WTC11 (cell line): ENCODE data around the gene PODN. TPM values are rescaled to one million over a fixed set of nuclear protein-coding genes. Genes with fewer than 3 reads are reported as not detected.
A peak's percentile ranks its signal among the peaks of the same experiment; 100 is the strongest.

Source experiments
- ATAC-seq: fragments of 200-7000 bp; cut with Tn5 transposase; 2 replicates; pipeline ENCODE4 v1.10.0; 2021; ENCODE audit warnings: mild to moderate bottlenecking, moderate library complexity
- CTCF ChIA-PET: fragments of 300-600 bp; sonication (Branson Sonifier 250); formaldehyde crosslinking; loops from one replicate; lab custom pipeline; 2021; ENCODE audit warnings: antibody characterized with exemption; lab: Charles Lee
- POLR2A ChIA-PET: fragments of 350-600 bp; sonication (Branson Sonifier 250); formaldehyde crosslinking; loops from one replicate; lab custom pipeline; 2021; ENCODE audit warnings: antibody characterized with exemption; lab: Charles Lee
- DNase-seq: peaks from one replicate; pipeline ENCODE4 v3.0.0; 2021; ENCODE audit warnings: low spot score
- H3K27ac Mint-ChIP-seq: 2 replicates; pipeline ENCODE4 v1.8.0; 2021; ENCODE audit warnings: mixed read lengths
- H3K27me3 Mint-ChIP-seq: 2 replicates; pipeline ENCODE4 v1.8.0; 2021; ENCODE audit warnings: low read depth, mild to moderate bottlenecking, moderate library complexity, mixed read lengths
- H3K36me3 Mint-ChIP-seq: 2 replicates; pipeline ENCODE4 v1.8.0; 2021; ENCODE audit warnings: mixed read lengths
- H3K4me1 Mint-ChIP-seq: 2 replicates; pipeline ENCODE4 v1.8.0; 2022; ENCODE audit warnings: mixed read lengths
- H3K4me3 Mint-ChIP-seq: 2 replicates; pipeline ENCODE4 v1.8.0; 2021; ENCODE audit warnings: mild to moderate bottlenecking, moderate library complexity, mixed read lengths
- H3K9me3 Mint-ChIP-seq: 2 replicates; pipeline ENCODE4 v1.8.0; 2021; ENCODE audit warnings: mixed read lengths
- AR ChIP-seq: fragments of 250-450 bp; sonication (Bioruptor Pico); IDR thresholded peaks from 2 replicates; pipeline ENCODE4 v1.9.0; 2021; ENCODE audit warnings: mild to moderate bottlenecking
- ARID4B ChIP-seq: sonication (generic); formaldehyde crosslinking; IDR thresholded peaks from 2 replicates; pipeline ENCODE4 v1.8.0; 2023; ENCODE audit warnings: missing genetic modification reagents, mild to moderate bottlenecking, borderline replicate concordance
- CREM ChIP-seq: sonication (generic); formaldehyde crosslinking; IDR thresholded peaks from 2 replicates; pipeline ENCODE4 v1.8.1; 2022; ENCODE audit warnings: mild to moderate bottlenecking, missing genetic modification reagents, moderate library complexity
- E2F1 ChIP-seq: sonication (generic); formaldehyde crosslinking; IDR thresholded peaks from 2 replicates; pipeline ENCODE4 v1.8.0; 2022; ENCODE audit warnings: mild to moderate bottlenecking, missing genetic modification reagents
- EMX1 ChIP-seq: fragments of 250-450 bp; sonication (Bioruptor Pico); IDR thresholded peaks from 2 replicates; pipeline ENCODE4 v1.8.0; 2021; ENCODE audit warnings: mild to moderate bottlenecking
- FOXK1 ChIP-seq: sonication (generic); formaldehyde crosslinking; IDR thresholded peaks from 2 replicates; pipeline ENCODE4 v1.8.0; 2022; ENCODE audit warnings: mild to moderate bottlenecking, moderate library complexity, missing genetic modification reagents
- GABPB1 ChIP-seq: sonication (generic); formaldehyde crosslinking; IDR thresholded peaks from 2 replicates; pipeline ENCODE4 v1.8.1; 2023; ENCODE audit warnings: mild to moderate bottlenecking, missing genetic modification reagents
- HMGXB4 ChIP-seq: sonication (generic); formaldehyde crosslinking; IDR thresholded peaks from 2 replicates; pipeline ENCODE4 v1.8.1; 2023; ENCODE audit warnings: mild to moderate bottlenecking, moderate library complexity, missing genetic modification reagents
- NR1H2 ChIP-seq: sonication (generic); formaldehyde crosslinking; IDR thresholded peaks from 2 replicates; pipeline ENCODE4 v1.9.0; 2021; ENCODE audit warnings: mild to moderate bottlenecking, moderate library complexity, missing genetic modification reagents
- RELA ChIP-seq: sonication (generic); formaldehyde crosslinking; IDR thresholded peaks from 2 replicates; pipeline ENCODE4 v1.8.1; 2022; ENCODE audit warnings: missing genetic modification reagents, mild to moderate bottlenecking, borderline replicate concordance
- SP1 ChIP-seq: sonication (generic); formaldehyde crosslinking; conservative IDR thresholded peaks from 2 replicates; pipeline ENCODE4 v1.8.1; 2022; ENCODE audit warnings: missing genetic modification reagents
- USF2 ChIP-seq: sonication (generic); formaldehyde crosslinking; IDR thresholded peaks from 2 replicates; pipeline ENCODE4 v1.8.1; 2023; ENCODE audit warnings: mild to moderate bottlenecking, missing genetic modification reagents, moderate library complexity
- ZNF416 ChIP-seq: fragments of 250-450 bp; sonication (Bioruptor Pico); IDR thresholded peaks from 2 replicates; pipeline ENCODE4 v1.9.0; 2021; ENCODE audit warnings: mild to moderate bottlenecking, inconsistent platforms
- total RNA-seq: library from RNA; stranded (reverse); gene quantifications from 3 replicates; pipeline ENCODE4 v1.2.3, GENCODE V29; 2021
- TF ChIP-seq, protein P1 (sequence below): sonication (generic); formaldehyde crosslinking; IDR thresholded peaks from 2 replicates; pipeline ENCODE4 v1.8.0; 2022; ENCODE audit warnings: mild to moderate bottlenecking, missing genetic modification reagents
- TF ChIP-seq, protein P2 (sequence below): fragments of 250-450 bp; sonication (Bioruptor Pico); IDR thresholded peaks from 2 replicates; pipeline ENCODE4 v1.8.0; 2021; ENCODE audit warnings: mild to moderate bottlenecking

Gene PODN
- total RNA-seq, 1 experiment from 2014 or later, result 0.48 TPM

DNA sequence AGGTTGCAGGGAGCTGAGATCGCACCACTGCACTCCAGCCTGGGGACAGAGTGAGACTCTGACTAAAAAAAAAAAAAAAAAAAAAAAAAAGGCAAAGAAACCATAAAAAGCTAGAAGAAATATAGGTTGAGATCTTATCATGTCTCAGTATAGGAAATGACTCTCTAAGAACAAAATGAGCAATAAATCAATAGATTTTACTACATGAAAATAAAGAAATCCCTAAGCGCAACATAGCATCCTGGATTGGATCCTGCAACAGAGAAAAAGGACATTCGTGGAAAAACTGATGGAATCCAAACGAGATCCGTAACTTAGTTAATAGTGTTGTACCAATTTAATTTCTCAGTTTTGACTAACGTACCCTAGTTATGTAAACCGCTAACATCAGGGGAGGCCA, 45.1 kb downstream of the PODN start (continued):
- TF ChIP-seq NR1H2 (CRISPR knock-in tag) (no peak), RELA (CRISPR knock-in tag) (no peak), USF2 (CRISPR knock-in tag) (no peak)
- TF ChIP-seq, protein P1, sequence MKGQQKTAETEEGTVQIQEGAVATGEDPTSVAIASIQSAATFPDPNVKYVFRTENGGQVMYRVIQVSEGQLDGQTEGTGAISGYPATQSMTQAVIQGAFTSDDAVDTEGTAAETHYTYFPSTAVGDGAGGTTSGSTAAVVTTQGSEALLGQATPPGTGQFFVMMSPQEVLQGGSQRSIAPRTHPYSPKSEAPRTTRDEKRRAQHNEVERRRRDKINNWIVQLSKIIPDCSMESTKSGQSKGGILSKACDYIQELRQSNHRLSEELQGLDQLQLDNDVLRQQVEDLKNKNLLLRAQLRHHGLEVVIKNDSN (CRISPR knock-in tag), result no peak
- TF ChIP-seq, protein P2, sequence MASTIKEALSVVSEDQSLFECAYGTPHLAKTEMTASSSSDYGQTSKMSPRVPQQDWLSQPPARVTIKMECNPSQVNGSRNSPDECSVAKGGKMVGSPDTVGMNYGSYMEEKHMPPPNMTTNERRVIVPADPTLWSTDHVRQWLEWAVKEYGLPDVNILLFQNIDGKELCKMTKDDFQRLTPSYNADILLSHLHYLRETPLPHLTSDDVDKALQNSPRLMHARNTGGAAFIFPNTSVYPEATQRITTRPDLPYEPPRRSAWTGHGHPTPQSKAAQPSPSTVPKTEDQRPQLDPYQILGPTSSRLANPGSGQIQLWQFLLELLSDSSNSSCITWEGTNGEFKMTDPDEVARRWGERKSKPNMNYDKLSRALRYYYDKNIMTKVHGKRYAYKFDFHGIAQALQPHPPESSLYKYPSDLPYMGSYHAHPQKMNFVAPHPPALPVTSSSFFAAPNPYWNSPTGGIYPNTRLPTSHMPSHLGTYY, result no peak
- TF ChIP-seq, all 79 proteins: peak for 0

- H3K27ac Mint-ChIP-seq, result no peak overlapping the region
- H3K9me3 Mint-ChIP-seq, result peaks cover 9% of the 10 kb centered on the region
- no peaks in the 10 kb centered on the region; the same call in 1 of the 2 replicates for H3K27me3 Mint-ChIP-seq
- peaks cover 28% of the 10 kb centered on the region for H3K4me1 Mint-ChIP-seq
- no peak for ATAC-seq
- ChIA-PET CTCF (interaction anchor here (0.6 kb wide), 1 partner anchor 475 kb away, joined by 3 read pairs; the partner anchor contains the start of gene SHISAL2A), POLR2A (no interaction called here)
- no peaks in the 10 kb centered on the region for H3K36me3 Mint-ChIP-seq
- H3K4me3 Mint-ChIP-seq, result no peak overlapping the region
- DNase-seq, result no peak
- peak; percentile 70 for TF ChIP-seq GABPB1 (CRISPR knock-in tag)
- TF ChIP-seq ARID4B, result no peak
Measured at GRCh38 chr1:53107570-53108322, 45.7 kb downstream of the PODN start.

GRCh38 chr1:53108646-53109580, 46.9 kb downstream of the PODN start:
- Mint-ChIP-seq H3K27ac (no peak overlapping the region), H3K27me3 (no peaks in the 10 kb centered on the region; the same call in 1 of the 2 replicates), H3K4me3 (no peak overlapping the region), H3K9me3 (peaks cover 9% of the 10 kb centered on the region), H3K36me3 (no peaks in the 10 kb centered on the region), H3K4me1 (peaks cover 28% of the 10 kb centered on the region)
- ATAC-seq (no peak), DNase-seq (no peak)
- ChIA-PET POLR2A (interaction anchor here (0.8 kb wide), 1 partner anchor 13 kb away, joined by 3 read pairs; no protein-coding TSS in a partner anchor), CTCF (interaction anchor here (0.8 to 0.9 kb wide), 2 partner anchors 16 to 77 kb away, joined by 3 read pairs; no protein-coding TSS in a partner anchor)
- TF ChIP-seq CREM (CRISPR knock-in tag), result no peak
- no peak for TF ChIP-seq FOXK1 (CRISPR knock-in tag)
- no peak for TF ChIP-seq HMGXB4 (CRISPR knock-in tag)
- no peak for TF ChIP-seq AR (CRISPR knock-in tag)
- TF ChIP-seq E2F1, result no peak
- TF ChIP-seq ZNF416 (CRISPR knock-in tag), result no peak
- TF ChIP-seq SP1 (CRISPR knock-in tag), result no peak
- TF ChIP-seq EMX1 (CRISPR knock-in tag), result no peak
